Upper lobe of left lung (tissue), 4 donors: Measurements from ENCODE around the gene DNAJB8.

Experiments
- CTCF ChIP-seq, 6 experiments: fragments of 450-650 bp in 4 of 6; fragments of 200-600 bp in 2 of 6; sonication (generic) in 2 of 6; IDR thresholded peaks; one replicate each; pipeline ENCODE4 v1.5.1; 2016 to 2019; ENCODE audit warnings: antibody characterized with exemption in 6 of 6
- POLR2A ChIP-seq, 4 donors: fragments of 450-650 bp; IDR thresholded peaks; one replicate each; pipeline ENCODE4 v1.5.1; 2016 to 2017; ENCODE audit warnings: antibody characterized with exemption in 4 of 4, mild to moderate bottlenecking in 2 of 4

DNA sequence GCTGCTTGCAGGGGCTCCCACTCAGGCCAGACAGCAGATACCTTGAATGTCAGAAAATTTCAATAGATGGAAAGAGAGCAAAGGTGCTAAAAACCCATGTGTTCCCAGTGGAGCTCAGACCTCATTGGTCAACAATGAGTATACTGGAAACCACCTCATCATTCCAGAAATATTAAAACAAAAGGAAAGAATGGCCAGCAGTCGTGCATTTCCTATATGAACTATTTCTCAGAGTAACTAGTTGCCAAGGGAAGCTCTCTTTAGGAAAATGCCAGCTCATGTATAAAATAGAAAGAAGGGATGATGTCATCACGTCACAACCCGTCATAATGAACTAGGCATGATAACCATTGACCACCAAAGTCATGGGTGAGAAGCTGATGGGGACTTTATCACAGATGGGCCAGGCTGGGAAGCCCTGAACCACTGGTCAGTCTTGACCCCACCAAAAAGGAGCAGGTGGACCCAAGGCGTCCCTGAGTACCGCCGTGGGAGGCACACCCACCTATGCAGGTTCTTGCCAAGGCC lies 17.5 kb downstream of the DNAJB8 start:
- TF ChIP-seq POLR2A (IDR thresholded peaks at IDR 0.05) (no peak), CTCF (IDR thresholded peaks at IDR 0.05) (no peak)
